Fibroblast of villous mesenchyme (primary cell): ENCODE measurements around the gene CA9. TPM values are rescaled to one million over a fixed set of nuclear protein-coding genes. Genes with fewer than 3 reads are reported as not detected.
A peak's percentile ranks its signal among the peaks of the same experiment; 100 is the strongest.

ENCODE experiments used
- DNase-seq: peaks from one replicate; pipeline ENCODE4 v3.0.0-alpha.2; 2010; ENCODE audit warnings: low read depth
- H3K4me3 ChIP-seq: 2 replicates; pipeline ENCODE4 v1.5.1; 2011; ENCODE audit warnings: low read depth, mild to moderate bottlenecking, low read length
- total RNA-seq: library from RNA; depleted of rRNA; stranded (reverse); fragments of >200 nt; gene quantifications from 2 replicates; pipeline ENCODE4 v1.2.3, GENCODE V29; 2012
- TF ChIP-seq, protein P1 (sequence below): IDR thresholded peaks from 2 replicates; pipeline ENCODE4 v1.5.1; 2012; ENCODE audit warnings: low read depth, mild to moderate bottlenecking, low read length; ENCODE audit not compliant: insufficient read depth

CA9 gene
- total RNA-seq, 1 donor = not detected

DNA sequence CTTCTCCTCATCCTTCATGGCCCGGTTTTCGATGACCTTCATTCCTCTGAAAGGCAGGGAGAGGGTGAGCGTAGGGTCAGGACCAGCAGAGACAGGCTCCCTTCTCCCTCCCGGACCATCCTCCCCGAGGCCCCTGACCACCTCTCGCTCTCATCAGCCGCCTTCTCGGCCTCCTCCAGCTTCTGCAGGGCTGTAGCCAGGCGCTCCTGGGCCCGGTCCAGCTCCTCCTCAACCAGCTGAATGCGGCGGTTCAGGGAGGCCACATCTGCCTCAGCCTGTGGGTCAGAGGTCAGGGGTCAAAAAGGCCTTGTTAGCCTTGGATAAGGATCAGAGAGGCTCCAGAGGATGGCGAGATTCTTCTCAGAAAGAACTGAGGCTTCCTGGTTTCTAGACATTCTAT lies 11.8 kb downstream of the CA9 start:
- TF ChIP-seq, protein P1, sequence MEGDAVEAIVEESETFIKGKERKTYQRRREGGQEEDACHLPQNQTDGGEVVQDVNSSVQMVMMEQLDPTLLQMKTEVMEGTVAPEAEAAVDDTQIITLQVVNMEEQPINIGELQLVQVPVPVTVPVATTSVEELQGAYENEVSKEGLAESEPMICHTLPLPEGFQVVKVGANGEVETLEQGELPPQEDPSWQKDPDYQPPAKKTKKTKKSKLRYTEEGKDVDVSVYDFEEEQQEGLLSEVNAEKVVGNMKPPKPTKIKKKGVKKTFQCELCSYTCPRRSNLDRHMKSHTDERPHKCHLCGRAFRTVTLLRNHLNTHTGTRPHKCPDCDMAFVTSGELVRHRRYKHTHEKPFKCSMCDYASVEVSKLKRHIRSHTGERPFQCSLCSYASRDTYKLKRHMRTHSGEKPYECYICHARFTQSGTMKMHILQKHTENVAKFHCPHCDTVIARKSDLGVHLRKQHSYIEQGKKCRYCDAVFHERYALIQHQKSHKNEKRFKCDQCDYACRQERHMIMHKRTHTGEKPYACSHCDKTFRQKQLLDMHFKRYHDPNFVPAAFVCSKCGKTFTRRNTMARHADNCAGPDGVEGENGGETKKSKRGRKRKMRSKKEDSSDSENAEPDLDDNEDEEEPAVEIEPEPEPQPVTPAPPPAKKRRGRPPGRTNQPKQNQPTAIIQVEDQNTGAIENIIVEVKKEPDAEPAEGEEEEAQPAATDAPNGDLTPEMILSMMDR = no peak
- DNase-seq = no peak
- no peak overlapping the region for H3K4me3 ChIP-seq

DNA sequence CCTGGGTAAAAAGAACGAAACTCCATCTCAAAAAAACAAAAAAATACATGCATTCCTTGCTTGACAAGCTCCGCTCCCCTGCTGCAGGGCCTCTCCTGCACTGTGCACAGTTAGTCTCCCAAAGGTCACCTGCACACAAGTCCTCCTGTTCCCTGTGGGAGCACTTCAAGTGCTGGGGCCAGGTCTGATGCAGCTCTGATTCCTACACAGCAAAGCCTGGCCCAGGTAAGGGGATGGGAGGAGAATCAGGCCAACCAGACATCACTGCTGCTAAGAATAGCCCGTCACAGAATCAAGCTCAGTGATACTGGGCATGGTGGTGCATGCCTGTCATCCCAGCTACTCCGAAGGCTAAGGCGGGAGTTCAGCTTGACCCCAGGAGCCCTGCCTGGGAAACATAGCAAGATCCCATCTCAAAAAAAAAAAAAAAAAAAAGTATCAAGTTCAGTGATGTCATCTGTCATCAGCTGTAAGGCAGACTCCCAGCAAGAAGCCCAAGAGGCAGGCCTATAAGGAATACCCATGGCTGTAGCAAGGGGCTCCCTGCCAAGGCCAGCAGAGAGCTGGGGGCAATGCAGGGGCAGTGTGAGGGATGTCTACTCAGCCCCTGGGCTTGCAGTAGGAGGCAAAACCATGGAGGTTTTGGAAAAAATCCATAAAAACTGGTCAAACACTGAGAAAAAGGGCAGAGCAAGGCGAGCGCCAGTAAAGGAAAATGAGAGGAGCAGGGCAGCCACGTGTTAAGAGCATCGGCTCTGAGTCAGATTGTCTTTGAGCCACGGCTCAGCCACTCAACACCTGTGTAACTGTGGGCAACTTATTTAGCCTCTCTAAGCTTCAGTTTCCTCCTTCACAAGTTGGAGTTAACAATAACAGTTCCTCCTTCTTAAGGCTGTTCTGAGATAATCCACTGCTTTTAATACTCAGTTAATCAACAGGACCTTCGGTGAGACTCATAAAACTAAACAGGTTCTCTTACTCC lies 12.8 kb downstream of the CA9 start:
- TF ChIP-seq, protein P1 = no peak
- peak overlapping the region; percentile 92 for H3K4me3 ChIP-seq
- peak; percentile 37 for DNase-seq

DNA sequence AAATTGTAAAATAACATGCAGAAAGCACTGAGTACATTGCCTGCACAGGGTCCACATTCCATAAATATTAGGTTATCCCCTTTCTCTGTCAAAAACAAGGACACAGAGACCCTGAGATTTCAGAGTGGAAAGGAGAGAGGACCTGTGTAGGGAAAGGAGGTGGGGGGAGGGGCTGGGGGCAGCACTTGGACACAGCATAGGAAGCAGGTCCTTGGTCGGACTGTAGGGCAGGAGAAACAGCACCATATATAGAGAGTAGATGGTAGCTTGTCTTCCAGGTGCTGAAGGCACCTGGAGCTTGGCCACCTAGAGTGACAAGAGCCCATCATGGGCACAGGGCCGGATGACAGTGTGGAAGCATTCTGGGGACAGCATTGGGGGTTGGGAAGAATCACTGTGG lies 13.6 kb downstream of the CA9 start:
- TF ChIP-seq, protein P1 = no peak
- DNase-seq = no peak
- H3K4me3 ChIP-seq = peak overlapping the region; percentile 92

DNA sequence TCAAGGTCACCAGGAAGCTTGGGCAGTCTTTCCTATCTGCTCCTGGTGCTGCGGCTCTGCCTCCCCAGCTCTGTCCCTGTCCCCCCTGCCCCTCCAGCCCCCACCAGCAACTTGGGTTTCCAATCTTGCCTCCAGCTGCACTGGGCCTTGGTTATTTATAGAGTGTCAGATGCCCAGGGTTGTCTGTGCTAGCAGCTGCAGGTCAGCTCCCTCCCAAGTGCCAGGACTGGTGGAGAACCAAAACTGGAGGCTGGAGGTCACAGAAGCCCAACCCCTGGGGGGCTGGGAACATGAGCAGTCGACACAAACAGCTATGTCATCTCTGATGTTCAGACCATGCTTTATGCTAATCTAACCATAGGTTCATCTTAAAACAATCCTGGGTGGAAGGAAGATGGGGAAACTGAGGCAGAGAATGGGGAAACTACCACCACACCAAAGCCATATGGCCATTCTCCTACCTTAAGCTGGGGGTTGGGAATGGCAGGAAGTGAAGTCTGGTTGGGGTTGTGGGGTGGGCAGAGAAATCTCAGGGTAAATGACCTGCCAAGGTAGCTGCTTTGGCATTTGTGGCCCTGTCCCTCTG lies 14.3 kb downstream of the CA9 start:
- H3K4me3 ChIP-seq = peak overlapping the region; percentile 92
- no peak for DNase-seq
- TF ChIP-seq, protein P1 = no peak

DNA sequence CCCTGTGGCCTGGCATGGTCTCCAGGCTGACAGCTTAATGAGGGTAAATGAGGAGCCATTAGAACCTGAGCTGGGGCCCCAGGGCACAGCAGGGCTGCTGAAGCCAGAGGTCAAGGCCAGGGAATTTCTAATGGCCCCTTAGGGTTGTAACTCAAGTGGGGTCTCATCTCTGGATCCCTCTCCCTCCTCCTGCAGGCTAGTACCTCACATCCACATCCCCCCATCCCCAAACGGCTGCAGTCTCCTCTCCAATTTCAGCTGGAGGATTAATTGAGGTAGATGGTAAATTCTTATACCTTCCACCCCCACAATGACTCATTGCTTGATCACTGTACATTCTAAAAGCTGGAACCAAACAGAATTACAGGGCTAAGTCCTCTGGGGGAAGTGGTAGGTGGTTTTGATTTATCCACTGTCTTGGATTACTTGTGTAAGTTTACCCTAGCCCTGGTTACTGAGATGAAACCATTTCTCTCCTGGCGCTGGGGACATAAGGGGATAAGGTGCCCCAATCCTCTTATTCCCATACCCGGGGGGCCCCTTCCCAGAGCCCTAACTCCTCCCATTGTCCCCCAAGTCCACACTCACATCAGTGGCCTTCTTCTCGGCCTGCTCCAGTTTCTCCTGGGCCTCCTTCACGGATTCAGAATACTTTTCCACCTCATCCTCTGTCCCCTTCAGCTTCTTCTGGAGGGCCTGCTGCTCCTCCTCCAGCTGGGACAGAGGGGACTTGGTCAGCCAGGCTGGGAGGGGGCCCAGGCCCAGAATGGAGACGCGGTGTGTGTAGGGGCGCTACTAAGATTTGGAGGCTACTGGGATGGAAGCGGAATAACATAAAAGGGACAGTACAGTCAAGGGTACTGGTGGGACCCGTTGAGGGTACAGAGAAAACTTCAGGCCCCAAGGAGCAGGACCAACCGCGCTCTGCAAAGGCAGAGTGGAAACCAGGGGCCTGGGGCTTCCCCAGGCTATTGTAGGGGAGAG lies 15.1 kb downstream of the CA9 start:
- peak; percentile 65 for DNase-seq
- TF ChIP-seq, protein P1 = no peak
- peak overlapping the region; percentile 92 for H3K4me3 ChIP-seq
